ENCODE measurements around the gene OR6K6. TPM values are rescaled to one million over a fixed set of nuclear protein-coding genes. Genes with fewer than 3 reads are reported as not detected.

The OR6K6 gene
- total and polyA plus RNA-seq, 9 donors: not detected

- Histone ChIP-seq H3K36me3 (ENCODE audit: control insufficient read depth, insufficient read depth, low read length) (no peaks in the 10 kb centered on the region), H3K9me3 (replicated peaks; ENCODE audit: control insufficient read depth, low read depth, low read length) (no peaks in the 10 kb centered on the region), H3K4me3 (ENCODE audit: low read length) (no peak overlapping the region), H3K27ac (ENCODE audit: low read length) (no peak overlapping the region), H3K4me1 (ENCODE audit: control insufficient read depth, insufficient read depth, low read length) (no peaks in the 10 kb centered on the region), H3K27me3 (ENCODE audit: control insufficient read depth, insufficient read depth, low read length) (no peaks in the 10 kb centered on the region)
- WGBS (ENCODE audit: insufficient coverage): 79% methylated on average over 2 of the region's 4 CpGs
- DNase-seq: no peak
These were observed 45.2 kb downstream of the OR6K6 start for GRCh38 chr1:158799689-158800088.

DNA sequence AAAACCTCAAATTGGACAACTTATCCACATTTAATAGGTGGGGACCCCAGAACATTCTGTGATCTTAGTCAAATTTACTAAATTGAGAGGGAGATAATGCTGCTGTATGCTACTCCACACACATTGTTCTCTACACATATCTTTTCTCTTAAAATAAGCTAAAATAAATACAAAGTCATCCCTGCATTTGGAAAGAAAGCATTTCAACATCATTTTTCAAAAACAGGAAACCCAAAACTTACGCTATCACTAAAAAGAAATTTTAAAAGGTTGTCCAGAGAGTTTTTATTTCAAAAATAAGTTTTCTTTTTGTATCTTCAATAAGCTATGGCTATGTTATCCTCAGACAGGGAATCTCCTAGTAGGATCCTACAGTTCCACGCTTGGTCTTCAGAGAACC, 46.0 kb downstream of the OR6K6 start:
- Histone ChIP-seq H3K9me3 (replicated peaks; ENCODE audit: control insufficient read depth, low read depth, low read length) (no peaks in the 10 kb centered on the region), H3K4me1 (ENCODE audit: control insufficient read depth, insufficient read depth, low read length) (no peaks in the 10 kb centered on the region), H3K36me3 (ENCODE audit: control insufficient read depth, insufficient read depth, low read length) (no peaks in the 10 kb centered on the region), H3K27me3 (ENCODE audit: control insufficient read depth, insufficient read depth, low read length) (no peaks in the 10 kb centered on the region), H3K27ac (ENCODE audit: low read length) (no peak overlapping the region), H3K4me3 (ENCODE audit: low read length) (no peak overlapping the region)
- WGBS (ENCODE audit: insufficient coverage): no CpG with 5 or more reads among the region's 2 CpGs
- no peak for DNase-seq

DNA sequence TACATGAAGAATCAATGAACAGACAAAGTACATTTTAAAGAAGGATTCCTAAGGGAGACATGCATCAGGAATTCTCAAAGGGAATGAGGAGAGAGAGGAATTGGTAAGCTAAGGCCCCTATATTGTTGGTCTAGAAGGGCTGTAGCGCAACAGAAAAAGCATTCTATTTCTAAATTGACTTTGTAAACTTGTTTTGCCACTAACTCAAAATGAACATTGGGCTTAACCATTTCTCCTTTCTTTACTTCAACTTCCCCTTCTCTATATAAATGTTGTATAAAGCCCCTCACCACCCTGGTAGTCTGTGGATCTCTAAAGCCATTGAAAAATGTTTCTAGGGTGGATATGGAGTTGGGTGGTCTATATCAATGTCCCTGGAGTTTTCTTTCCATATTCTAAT, 46.9 kb downstream of the OR6K6 start:
- DNase-seq: no peak
- WGBS (ENCODE audit: insufficient coverage): no CpG with 5 or more reads among the region's 1 CpG
- no peaks in the 10 kb centered on the region for H3K9me3 ChIP-seq (replicated peaks; ENCODE audit: control insufficient read depth, low read depth, low read length)
- no peaks in the 10 kb centered on the region for H3K4me1 ChIP-seq (ENCODE audit: control insufficient read depth, insufficient read depth, low read length)
- no peak overlapping the region for H3K27ac ChIP-seq (ENCODE audit: low read length)
- H3K36me3 ChIP-seq (ENCODE audit: control insufficient read depth, insufficient read depth, low read length): no peaks in the 10 kb centered on the region
- no peaks in the 10 kb centered on the region for H3K27me3 ChIP-seq (ENCODE audit: control insufficient read depth, insufficient read depth, low read length)
- no peak overlapping the region for H3K4me3 ChIP-seq (ENCODE audit: low read length)

DNA sequence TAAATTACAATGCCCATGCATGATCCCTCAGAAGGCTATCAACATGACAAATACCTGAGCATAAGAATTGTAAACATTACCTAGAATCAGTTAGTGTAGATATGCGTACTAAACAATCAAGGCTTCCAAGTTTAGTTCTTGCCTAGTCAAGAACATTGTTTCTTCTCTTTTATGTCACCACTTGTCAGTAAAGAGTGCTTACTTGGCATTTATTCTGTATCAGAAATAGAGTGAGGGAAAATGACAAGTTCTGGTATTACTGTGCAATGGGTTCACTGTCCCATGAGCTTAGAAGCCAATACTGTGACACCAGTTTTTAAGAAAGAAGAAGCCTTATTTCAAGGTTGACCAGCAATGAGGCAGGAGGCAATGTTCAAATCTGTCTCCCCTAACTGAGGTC, 49.2 kb downstream of the OR6K6 start:
- Histone ChIP-seq H3K9me3 (replicated peaks; ENCODE audit: control insufficient read depth, low read depth, low read length) (no peaks in the 10 kb centered on the region), H3K4me1 (ENCODE audit: control insufficient read depth, insufficient read depth, low read length) (no peaks in the 10 kb centered on the region), H3K4me3 (ENCODE audit: low read length) (no peak overlapping the region), H3K27me3 (ENCODE audit: control insufficient read depth, insufficient read depth, low read length) (no peaks in the 10 kb centered on the region), H3K36me3 (ENCODE audit: control insufficient read depth, insufficient read depth, low read length) (no peaks in the 10 kb centered on the region), H3K27ac (ENCODE audit: low read length) (no peak overlapping the region)
- no peak for DNase-seq
- no CpG with 5 or more reads among the region's 1 CpG for WGBS (ENCODE audit: insufficient coverage)

Other genes starting within 250 kb of the OR6K6 start
- gene OR6Y1, start 200.3 kb upstream of the OR6K6 start, total RNA-seq: not detected
- not detected for gene OR6Y1, start 200.3 kb upstream of the OR6K6 start, polyA plus RNA-seq (ENCODE audit: insufficient read depth in 1 of 8, insufficient read length in 8 of 8, low replicate concordance in 1 of 8)
- gene OR6P1, start 184.1 kb upstream of the OR6K6 start, total RNA-seq: not detected
- gene OR6P1, start 184.1 kb upstream of the OR6K6 start, polyA plus RNA-seq (ENCODE audit: insufficient read depth in 1 of 8, insufficient read length in 8 of 8, low replicate concordance in 1 of 8): not detected
- not detected for gene OR10X1, start 174.8 kb upstream of the OR6K6 start, total RNA-seq
- gene OR10X1, start 174.8 kb upstream of the OR6K6 start, polyA plus RNA-seq (ENCODE audit: insufficient read depth in 1 of 8, insufficient read length in 8 of 8, low replicate concordance in 1 of 8): not detected
- gene OR10Z1, start 149.5 kb upstream of the OR6K6 start, total RNA-seq: not detected
- gene OR10Z1, start 149.5 kb upstream of the OR6K6 start, polyA plus RNA-seq (ENCODE audit: insufficient read depth in 1 of 8, insufficient read length in 8 of 8, low replicate concordance in 1 of 8): under 1 TPM in 5 of 8 donors, not detected in 3; 0.04 to 0.14 (median 0.09) TPM
- gene SPTA1, start 68.0 kb upstream of the OR6K6 start, total RNA-seq: 1.2 TPM
- gene SPTA1, start 68.0 kb upstream of the OR6K6 start, polyA plus RNA-seq (ENCODE audit: insufficient read depth in 1 of 8, insufficient read length in 8 of 8, low replicate concordance in 1 of 8): 1 to 10 TPM in 7 of 8 donors, under 1 TPM in 1; 0.99 to 5.6 (median 2.7) TPM
- gene OR6K2, start 54.1 kb upstream of the OR6K6 start, total RNA-seq: not detected
- not detected for gene OR6K2, start 54.1 kb upstream of the OR6K6 start, polyA plus RNA-seq (ENCODE audit: insufficient read depth in 1 of 8, insufficient read length in 8 of 8, low replicate concordance in 1 of 8)
- gene OR6K3, start 34.0 kb upstream of the OR6K6 start, total RNA-seq: not detected
- not detected for gene OR6K3, start 34.0 kb upstream of the OR6K6 start, polyA plus RNA-seq (ENCODE audit: insufficient read depth in 1 of 8, insufficient read length in 8 of 8, low replicate concordance in 1 of 8)
- gene OR6N1, start 17.5 kb downstream of the OR6K6 start, total RNA-seq: not detected
- gene OR6N1, start 17.5 kb downstream of the OR6K6 start, polyA plus RNA-seq (ENCODE audit: insufficient read depth in 1 of 8, insufficient read length in 8 of 8, low replicate concordance in 1 of 8): not detected
- not detected for gene OR6N2, start 26.5 kb downstream of the OR6K6 start, total RNA-seq
- gene OR6N2, start 26.5 kb downstream of the OR6K6 start, polyA plus RNA-seq (ENCODE audit: insufficient read depth in 1 of 8, insufficient read length in 8 of 8, low replicate concordance in 1 of 8): not detected
- gene MNDA, start 76.6 kb downstream of the OR6K6 start, total RNA-seq: 2.0 TPM
- 1 to 10 TPM; 2.8 to 6.4 (median 4.9) TPM for gene MNDA, start 76.6 kb downstream of the OR6K6 start, polyA plus RNA-seq (ENCODE audit: insufficient read depth in 1 of 8, insufficient read length in 8 of 8, low replicate concordance in 1 of 8)
- 0.22 TPM for gene PYHIN1, start 176.8 kb downstream of the OR6K6 start, total RNA-seq
- gene PYHIN1, start 176.8 kb downstream of the OR6K6 start, polyA plus RNA-seq (ENCODE audit: insufficient read depth in 1 of 8, insufficient read length in 8 of 8, low replicate concordance in 1 of 8): under 1 TPM in 7 of 8 donors, not detected in 1; 0.06 to 0.32 (median 0.17) TPM

Data from muscle of leg (tissue), 11 donors.